ENCODE measurements around the gene DMRTC2. TPM values are rescaled to one million over a fixed set of nuclear protein-coding genes. Genes with fewer than 3 reads are reported as not detected.

DMRTC2 gene
- total RNA-seq, 2 donors from 2014 or later = not detected

- no peaks in the 10 kb centered on the region for H3K27me3 ChIP-seq
- no peak overlapping the region for H3K4me3 ChIP-seq
- TF ChIP-seq, protein P1, sequence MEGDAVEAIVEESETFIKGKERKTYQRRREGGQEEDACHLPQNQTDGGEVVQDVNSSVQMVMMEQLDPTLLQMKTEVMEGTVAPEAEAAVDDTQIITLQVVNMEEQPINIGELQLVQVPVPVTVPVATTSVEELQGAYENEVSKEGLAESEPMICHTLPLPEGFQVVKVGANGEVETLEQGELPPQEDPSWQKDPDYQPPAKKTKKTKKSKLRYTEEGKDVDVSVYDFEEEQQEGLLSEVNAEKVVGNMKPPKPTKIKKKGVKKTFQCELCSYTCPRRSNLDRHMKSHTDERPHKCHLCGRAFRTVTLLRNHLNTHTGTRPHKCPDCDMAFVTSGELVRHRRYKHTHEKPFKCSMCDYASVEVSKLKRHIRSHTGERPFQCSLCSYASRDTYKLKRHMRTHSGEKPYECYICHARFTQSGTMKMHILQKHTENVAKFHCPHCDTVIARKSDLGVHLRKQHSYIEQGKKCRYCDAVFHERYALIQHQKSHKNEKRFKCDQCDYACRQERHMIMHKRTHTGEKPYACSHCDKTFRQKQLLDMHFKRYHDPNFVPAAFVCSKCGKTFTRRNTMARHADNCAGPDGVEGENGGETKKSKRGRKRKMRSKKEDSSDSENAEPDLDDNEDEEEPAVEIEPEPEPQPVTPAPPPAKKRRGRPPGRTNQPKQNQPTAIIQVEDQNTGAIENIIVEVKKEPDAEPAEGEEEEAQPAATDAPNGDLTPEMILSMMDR (IDR thresholded peaks at IDR 0.05) = no peak
- no peaks in the 10 kb centered on the region for H3K9me3 ChIP-seq
- H3K4me1 ChIP-seq = no peaks in the 10 kb centered on the region
- no peaks in the 10 kb centered on the region for H3K36me3 ChIP-seq
- DNase-seq (ENCODE audit: low spot score) = no peak
- no peak overlapping the region for H3K27ac ChIP-seq
Measured at GRCh38 chr19:41847351-41848105, 2.7 kb downstream of the DMRTC2 start.

DNA sequence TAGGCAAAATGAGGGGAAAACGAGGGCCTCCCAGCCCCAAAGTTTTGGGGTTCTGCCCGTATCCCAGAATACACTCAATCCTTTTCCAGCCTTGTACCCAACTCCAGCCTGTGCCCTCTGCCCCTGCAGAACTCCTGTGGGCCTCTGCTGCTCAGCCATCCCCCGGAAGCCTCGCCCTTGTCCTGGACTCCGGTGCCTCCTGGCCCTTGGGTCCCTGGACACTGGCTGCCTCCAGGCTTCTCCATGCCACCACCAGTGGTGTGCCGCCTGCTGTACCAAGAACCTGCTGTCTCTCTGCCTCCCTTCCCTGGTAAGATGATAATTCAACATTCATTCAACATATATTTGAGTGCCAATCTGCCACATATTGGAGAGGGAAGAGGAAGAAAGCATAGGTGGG lies 3.8 kb downstream of the DMRTC2 start:
- no peaks in the 10 kb centered on the region for H3K9me3 ChIP-seq
- no peaks in the 10 kb centered on the region for H3K4me1 ChIP-seq
- H3K27ac ChIP-seq = no peak overlapping the region
- no peak overlapping the region for H3K4me3 ChIP-seq
- TF ChIP-seq, protein P1 (IDR thresholded peaks at IDR 0.05) = no peak
- no peaks in the 10 kb centered on the region for H3K27me3 ChIP-seq
- no peaks in the 10 kb centered on the region for H3K36me3 ChIP-seq
- no peak for DNase-seq (ENCODE audit: low spot score)

- Histone ChIP-seq H3K9me3 (no peaks in the 10 kb centered on the region), H3K4me1 (no peaks in the 10 kb centered on the region), H3K36me3 (no peaks in the 10 kb centered on the region), H3K27me3 (no peaks in the 10 kb centered on the region), H3K27ac (no peak overlapping the region), H3K4me3 (no peak overlapping the region)
- DNase-seq (ENCODE audit: low spot score) = no peak
- TF ChIP-seq, protein P1 (IDR thresholded peaks at IDR 0.05) = no peak
Measured at GRCh38 chr19:41849067-41849466, 4.2 kb downstream of the DMRTC2 start.

GRCh38 chr19:41850381-41850780 lies 5.5 kb downstream of the DMRTC2 start:
- Histone ChIP-seq H3K9me3 (no peaks in the 10 kb centered on the region), H3K4me1 (no peaks in the 10 kb centered on the region), H3K4me3 (no peak overlapping the region), H3K27ac (no peak overlapping the region), H3K27me3 (no peaks in the 10 kb centered on the region), H3K36me3 (no peaks in the 10 kb centered on the region)
- TF ChIP-seq, protein P1 (IDR thresholded peaks at IDR 0.05) = no peak
- DNase-seq (ENCODE audit: low spot score) = no peak

- Histone ChIP-seq H3K9me3 (no peaks in the 10 kb centered on the region), H3K4me1 (no peaks in the 10 kb centered on the region), H3K4me3 (no peak overlapping the region), H3K27me3 (no peaks in the 10 kb centered on the region), H3K27ac (no peak overlapping the region), H3K36me3 (no peaks in the 10 kb centered on the region)
- no peak for DNase-seq (ENCODE audit: low spot score)
- TF ChIP-seq, protein P1 (IDR thresholded peaks at IDR 0.05) = no peak
Measured at GRCh38 chr19:41851456-41851855, 6.6 kb downstream of the DMRTC2 start.

- no peak overlapping the region for H3K4me3 ChIP-seq
- no peaks in the 10 kb centered on the region for H3K36me3 ChIP-seq
- H3K27ac ChIP-seq = no peak overlapping the region
- TF ChIP-seq, protein P1 (IDR thresholded peaks at IDR 0.05) = no peak
- DNase-seq (ENCODE audit: low spot score) = no peak
- no peaks in the 10 kb centered on the region for H3K9me3 ChIP-seq
- H3K27me3 ChIP-seq = no peaks in the 10 kb centered on the region
- H3K4me1 ChIP-seq = no peaks in the 10 kb centered on the region
Measured at GRCh38 chr19:41853344-41853743, 8.5 kb downstream of the DMRTC2 start.

Data from right atrium auricular region (tissue), 2 donors.